ENCODE measurements around the gene PFDN6. TPM values are rescaled to one million over a fixed set of nuclear protein-coding genes. Genes with fewer than 3 reads are reported as not detected.

The PFDN6 gene
- 16.6 and 26.2 TPM in 2 replicates for total RNA-seq

DNA sequence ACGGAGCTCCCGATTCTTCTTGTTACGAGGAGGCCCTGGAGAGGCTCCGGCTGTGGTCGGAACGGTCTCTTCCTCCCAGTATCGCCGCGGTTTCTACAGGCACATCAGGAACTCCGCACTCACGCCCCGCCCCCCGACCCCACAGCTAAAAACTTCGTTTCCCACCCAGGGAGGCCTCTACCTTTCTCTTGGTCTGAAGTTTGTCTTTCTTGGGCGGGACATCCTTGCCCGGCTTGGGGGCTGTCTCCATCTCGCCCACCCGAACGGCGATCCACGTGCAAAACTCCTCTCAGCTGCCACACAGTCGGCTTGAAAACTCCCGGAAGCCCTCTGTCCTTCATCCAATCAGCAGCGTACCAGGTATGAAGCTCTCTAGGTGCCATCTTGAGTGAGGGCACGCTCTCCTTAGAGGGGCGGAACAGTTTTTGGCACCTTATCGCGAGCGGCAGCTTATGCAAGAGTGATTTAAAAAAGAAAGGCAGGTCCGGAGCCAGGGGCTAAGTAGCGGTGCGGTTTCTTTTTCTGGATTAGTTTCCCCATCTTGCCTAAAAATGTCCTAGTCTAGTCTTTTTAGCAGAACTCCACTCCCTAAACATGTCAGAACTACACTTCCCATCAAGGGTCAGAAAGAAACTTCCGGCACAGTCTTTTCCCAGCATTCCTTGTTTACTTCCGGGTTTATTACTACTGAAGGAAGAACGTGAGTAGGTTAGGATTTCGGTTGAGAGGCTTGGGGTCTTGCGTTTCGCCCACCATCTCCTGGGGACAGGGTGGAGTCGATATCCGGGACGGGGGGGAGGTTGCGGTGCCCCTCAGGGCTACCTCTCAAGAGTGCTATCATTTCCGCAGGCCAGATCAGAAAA lies at the start of gene PFDN6, which contains the start of gene WDR46:
Gene PFDN6, plus strand, starts transcription at position 681 of the 863 bp plus-strand sequence. CDS start 256 bp downstream, outside the sequence.
Gene WDR46, minus strand, starts transcription at position 319 of the 863 bp plus-strand sequence. Its CDS starts 69 bp downstream, at position 250.

GRCh38 chr6:33271468-33272274 lies 17.7 kb upstream of the PFDN6 start, which contains the start of the genes RPS18 and VPS52:
Gene RPS18 (plus strand): TSS chr6:33272075. CDS start chr6:33272120, 45 bp downstream.
Gene VPS52 (minus strand): TSS chr6:33271876. CDS start chr6:33271675, 201 bp downstream.

DNA sequence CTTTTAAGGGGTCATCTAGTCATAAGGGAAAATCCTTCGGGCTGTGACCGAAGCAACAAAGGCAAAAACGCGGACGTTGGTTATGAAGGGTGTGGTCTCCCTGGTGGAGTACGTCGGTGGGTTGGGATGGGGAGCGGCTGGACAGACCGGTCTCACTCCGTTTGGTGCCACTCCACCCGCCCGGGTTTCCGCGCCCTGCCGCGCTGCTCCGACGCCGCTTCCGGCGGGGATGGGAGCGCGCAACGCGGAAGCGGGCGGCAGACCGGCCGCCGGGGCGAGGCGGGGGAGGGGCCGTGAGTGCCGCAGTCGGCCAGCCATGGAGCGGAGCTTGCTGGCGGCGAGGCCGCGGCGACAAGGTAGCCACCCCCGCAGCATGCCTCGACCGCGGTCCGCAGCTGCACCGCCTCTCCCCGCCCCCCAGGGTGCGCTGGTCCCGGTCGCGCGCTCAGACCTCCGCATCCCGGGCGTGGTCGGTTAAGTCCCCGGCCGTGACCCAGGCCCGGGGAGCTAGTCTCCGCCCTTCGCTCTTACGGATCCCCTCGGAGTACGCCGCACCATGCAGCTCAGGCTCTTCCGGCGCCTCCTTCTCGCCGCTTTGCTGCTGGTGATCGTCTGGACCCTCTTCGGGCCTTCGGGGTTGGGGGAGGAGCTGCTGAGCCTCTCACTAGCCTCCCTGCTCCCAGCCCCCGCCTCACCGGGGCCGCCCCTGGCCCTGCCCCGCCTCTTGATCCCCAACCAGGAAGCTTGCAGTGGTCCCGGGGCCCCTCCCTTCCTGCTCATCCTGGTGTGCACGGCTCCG lies 12.3 kb upstream of the PFDN6 start, which contains the start of gene B3GALT4:
Gene B3GALT4, plus strand, starts transcription at position 260 of the 799 bp plus-strand sequence. Its CDS starts 297 bp downstream, at position 557.

DNA sequence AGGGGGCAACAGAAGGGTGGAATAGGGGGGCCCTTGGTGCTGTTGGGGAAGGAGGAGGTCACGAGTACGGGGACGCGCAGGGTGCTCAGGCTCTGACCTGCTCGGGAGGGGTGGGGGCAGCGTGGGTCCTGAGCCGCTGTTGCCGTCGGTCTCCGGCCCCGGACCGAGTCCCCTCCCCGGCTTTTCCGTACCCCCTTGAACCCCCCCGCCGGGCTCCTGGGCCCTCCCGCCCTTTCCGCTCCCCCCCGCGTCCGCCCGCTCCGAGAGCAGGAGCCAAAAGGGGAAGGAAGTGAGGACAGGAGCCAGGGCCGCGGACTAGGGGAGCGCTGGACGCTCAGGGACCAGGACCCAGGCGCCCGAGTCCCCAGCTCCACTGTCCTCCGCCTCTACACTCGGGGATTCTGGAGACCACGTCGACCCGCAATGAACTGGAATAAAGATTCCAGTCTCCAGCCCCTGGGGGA lies 9.4 kb downstream of the PFDN6 start, which contains the start of gene RGL2:
Gene RGL2, minus strand, starts transcription at position 170 of the 464 bp plus-strand sequence. CDS start 332 bp downstream, outside the sequence.

DNA sequence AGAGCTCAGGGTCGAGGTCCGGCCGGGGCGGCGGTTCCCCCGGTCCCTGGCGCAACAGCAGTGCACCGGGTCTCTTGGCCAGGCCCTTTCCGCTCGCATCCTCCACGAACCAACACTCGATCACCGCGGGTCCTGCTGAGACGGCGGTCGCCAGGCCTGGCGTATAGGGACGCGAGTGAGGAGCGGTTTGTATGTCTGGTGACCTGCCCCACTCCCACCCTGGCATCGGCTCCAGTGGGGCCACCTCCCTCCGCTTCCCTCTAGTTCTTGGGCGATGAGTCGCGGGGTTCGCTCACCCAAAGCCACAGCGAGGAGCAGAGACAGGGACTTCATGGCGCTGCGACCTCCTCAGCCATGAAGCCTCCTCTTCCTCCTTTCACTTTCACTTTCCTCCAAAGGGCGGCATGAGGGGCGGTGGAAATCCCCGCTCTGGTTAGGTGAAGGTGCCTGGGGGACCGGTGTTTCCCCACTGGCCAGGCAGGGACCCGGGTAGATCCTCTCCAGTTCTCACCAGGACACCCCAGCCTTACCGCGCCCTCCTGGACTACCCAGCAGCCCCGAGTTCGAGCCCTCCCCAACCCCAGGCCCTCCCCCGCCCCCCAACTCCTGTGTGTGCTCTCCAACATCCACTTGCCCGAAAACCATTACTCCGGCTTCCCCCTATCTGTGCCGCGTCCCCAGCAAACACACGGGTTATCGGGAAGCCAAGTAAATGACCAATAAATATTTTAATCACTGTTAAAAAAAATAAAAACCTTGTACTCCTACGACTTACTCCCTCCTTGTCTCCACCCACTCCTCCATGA lies 24.5 kb downstream of the PFDN6 start, which contains the start of gene TAPBP:
Gene TAPBP, minus strand, starts transcription at position 370 of the 806 bp plus-strand sequence. Its CDS starts 37 bp downstream, at position 333.

GRCh38 chr6:33317669-33318425 lies 28.4 kb downstream of the PFDN6 start, which contains the start of gene ZBTB22:
Gene ZBTB22 (minus strand): TSS chr6:33317744. CDS start chr6:33316916, 828 bp downstream.

Other genes with a start within 250 kb of the PFDN6 start
- 7.6 and 11.9 TPM in 2 replicates for gene HLA-DPA1, start 216.0 kb upstream of the PFDN6 start, total RNA-seq
- 21.0 and 34.6 TPM in 2 replicates for gene HLA-DPB1, start 213.6 kb upstream of the PFDN6 start, total RNA-seq
- gene COL11A2, start 97.1 kb upstream of the PFDN6 start, total RNA-seq, result 0.26 and 0.65 TPM in 2 replicates
- 18.2 and 22.6 TPM in 2 replicates for gene RXRB, start 88.9 kb upstream of the PFDN6 start, total RNA-seq
- 84.9 and 96.4 TPM in 2 replicates for gene SLC39A7, start 88.7 kb upstream of the PFDN6 start, total RNA-seq
- gene HSD17B8, start 84.9 kb upstream of the PFDN6 start, total RNA-seq, result 3.2 and 3.3 TPM in 2 replicates
- gene RING1, start 81.1 kb upstream of the PFDN6 start, total RNA-seq, result 23.9 and 25.7 TPM in 2 replicates
- gene VPS52, start 17.7 kb upstream of the PFDN6 start, total RNA-seq, result 42.2 and 44.6 TPM in 2 replicates
- gene RPS18, start 17.5 kb upstream of the PFDN6 start, total RNA-seq, result 2,534 and 3,321 TPM in 2 replicates
- 7.6 and 8.2 TPM in 2 replicates for gene B3GALT4, start 12.5 kb upstream of the PFDN6 start, total RNA-seq
- 60.0 and 62.0 TPM in 2 replicates for gene WDR46, start 362 bp upstream of the PFDN6 start, total RNA-seq
- 19.7 and 20.3 TPM in 2 replicates for gene RGL2, start 9.3 kb downstream of the PFDN6 start, total RNA-seq
- gene TAPBP, start 24.5 kb downstream of the PFDN6 start, total RNA-seq, result 81.8 and 85.3 TPM in 2 replicates
- 11.1 and 11.9 TPM in 2 replicates for gene ZBTB22, start 28.1 kb downstream of the PFDN6 start, total RNA-seq
- 22.9 and 36.4 TPM in 2 replicates for gene DAXX, start 33.4 kb downstream of the PFDN6 start, total RNA-seq
- gene KIFC1, start 102.2 kb downstream of the PFDN6 start, total RNA-seq, result 10.5 and 15.9 TPM in 2 replicates
- 19.7 and 22.9 TPM in 2 replicates for gene PHF1, start 121.4 kb downstream of the PFDN6 start, total RNA-seq
- gene CUTA, start 128.5 kb downstream of the PFDN6 start, total RNA-seq, result 88.9 and 103 TPM in 2 replicates
- 6.3 and 6.4 TPM in 2 replicates for gene SYNGAP1, start 130.5 kb downstream of the PFDN6 start, total RNA-seq
- gene ZBTB9, start 165.0 kb downstream of the PFDN6 start, total RNA-seq, result 3.3 and 5.0 TPM in 2 replicates

All from articular chondrocyte of knee joint (primary cell).